GM12878 (cell line): ENCODE data around the gene SELENOT. TPM values are rescaled to one million over a fixed set of nuclear protein-coding genes. Genes with fewer than 3 reads are reported as not detected.

Experiments used
- ATF7 ChIP-seq: fragments of 450-650 bp; IDR thresholded peaks from 2 replicates; pipeline ENCODE4 v1.6.1; 2016; ENCODE audit warnings: low read depth, mild to moderate bottlenecking
- BHLHE40 ChIP-seq, 2 experiments: fragments of 450-650 bp in 1 of 2; IDR thresholded peaks; 2 replicates each; pipeline ENCODE4 v1.6.1; 2011 to 2017; ENCODE audit warnings: low read depth in 2 of 2, borderline replicate concordance in 1 of 2, improper control_type of control experiment in 1 of 2, low read length in 1 of 2, mild to moderate bottlenecking in 1 of 2
- CBX5 ChIP-seq: sonication (generic); IDR thresholded peaks from 2 replicates; pipeline ENCODE4 v1.6.1; 2016; ENCODE audit warnings: low read depth, moderate library complexity, mild to moderate bottlenecking, inconsistent platforms
- CREB1 ChIP-seq: IDR thresholded peaks from 2 replicates; pipeline ENCODE4 v1.6.1; 2012; ENCODE audit warnings: low read depth, mild to moderate bottlenecking, inconsistent platforms
- CTCF ChIP-seq, 3 experiments: IDR thresholded peaks in 2 of 3; conservative IDR thresholded peaks in 1 of 3; 2 replicates each; pipeline ENCODE4 v1.5.1; 2011; ENCODE audit warnings: low read depth in 3 of 3, low read length in 3 of 3, mild to moderate bottlenecking in 3 of 3, control low read depth in 2 of 3, moderate library complexity in 2 of 3, inconsistent platforms in 1 of 3, mixed read lengths in 1 of 3; ENCODE audit not compliant: control insufficient read depth in 2 of 3, insufficient read depth in 1 of 3; ENCODE audit errors: extremely low read depth in 1 of 3
- EGR1 ChIP-seq, 2 experiments: IDR thresholded peaks; 1 replicate in 1 of 2; 2 replicates in 1 of 2; pipeline ENCODE4 v1.6.1; 2011 to 2012; ENCODE audit warnings: low read depth in 2 of 2, low read length in 2 of 2, borderline replicate concordance in 1 of 2, mild to moderate bottlenecking in 1 of 2, moderate library complexity in 1 of 2
- ESRRA ChIP-seq: IDR thresholded peaks from 2 replicates; pipeline ENCODE4 v1.6.1; 2012; ENCODE audit warnings: mild to moderate bottlenecking, low read length, improper control_type of control experiment
- GABPA ChIP-seq: IDR thresholded peaks from 2 replicates; pipeline ENCODE4 v1.6.1; 2014; ENCODE audit warnings: antibody characterized with exemption, low read depth, mild to moderate bottlenecking, inconsistent platforms
- IKZF1 ChIP-seq: fragments of 450-650 bp; conservative IDR thresholded peaks from 2 replicates; pipeline ENCODE4 v1.6.1; 2017; ENCODE audit warnings: antibody characterized with exemption, mild to moderate bottlenecking
- IKZF2 ChIP-seq, 2 experiments: fragments of 450-650 bp; IDR thresholded peaks; 2 replicates each; pipeline ENCODE4 v1.6.1; 2017; ENCODE audit warnings: mild to moderate bottlenecking in 2 of 2, moderate library complexity in 2 of 2
- JUND ChIP-seq: IDR thresholded peaks from 2 replicates; pipeline ENCODE4 v1.6.1; 2012; ENCODE audit warnings: low read depth, mild to moderate bottlenecking, low read length, improper control_type of control experiment, moderate library complexity
- MEF2A ChIP-seq: IDR thresholded peaks from 2 replicates; pipeline ENCODE4 v1.6.1; 2011; ENCODE audit warnings: low read depth, mild to moderate bottlenecking, low read length, moderate library complexity; ENCODE audit not compliant: insufficient read depth
- MTA2 ChIP-seq: fragments of 450-650 bp; IDR thresholded peaks from 2 replicates; pipeline ENCODE4 v1.6.1; 2016; ENCODE audit warnings: low read depth, mild to moderate bottlenecking, moderate library complexity
- PKNOX1 ChIP-seq: fragments of 450-650 bp; IDR thresholded peaks from 2 replicates; pipeline ENCODE4 v1.6.1; 2016; ENCODE audit warnings: mild to moderate bottlenecking
- POLR2A ChIP-seq: IDR thresholded peaks from 2 replicates; pipeline ENCODE4 v1.6.1; 2011; ENCODE audit warnings: low read depth, mild to moderate bottlenecking, low read length
- RCOR1 ChIP-seq: conservative IDR thresholded peaks from 2 replicates; pipeline ENCODE4 v1.6.1; 2012; ENCODE audit warnings: low read depth, low read length, improper control_type of control experiment
- SMC3 ChIP-seq: IDR thresholded peaks from 2 replicates; pipeline ENCODE4 v1.6.1; 2011; ENCODE audit warnings: low read length, improper control_type of control experiment, borderline replicate concordance
- TARDBP ChIP-seq: IDR thresholded peaks from 2 replicates; pipeline ENCODE4 v1.6.1; 2016; ENCODE audit warnings: borderline replicate concordance
- TCF7 ChIP-seq: IDR thresholded peaks from 2 replicates; pipeline ENCODE4 v1.6.1; 2014; ENCODE audit warnings: antibody characterized with exemption, borderline replicate concordance
- polyA plus RNA-seq, 11 experiments: library from polyadenylated mRNA; depleted of rRNA in 4 of 11; unstranded in 6 of 11; stranded (reverse) in 5 of 11; fragments of >200 nt; fragmentation: Nextera tagmentation in 4 of 11; fragmentation: Illumina TruSeq in 1 of 11; extraction: Ambion mirVana in 4 of 11; extraction: Trizol in 1 of 11; gene quantifications; 1 replicate in 1 of 11; 2 replicates in 10 of 11; pipeline versions ENCODE4 v1.2.1 to v1.2.3, GENCODE V29; 2011 to 2016; ENCODE audit warnings: inconsistent platforms in 2 of 11, missing spikeins in 2 of 11, low read depth in 1 of 11
- total RNA-seq, 4 experiments: library from RNA; depleted of rRNA in 3 of 4; stranded (reverse); fragments of >200 nt in 3 of 4; fragmentation: Illumina TruSeq in 1 of 4; extraction: Trizol in 1 of 4; gene quantifications; 2 replicates each; pipeline versions ENCODE4 v1.2.1 to v1.2.3, GENCODE V29; 2013 to 2021
- TF ChIP-seq, protein P1 (sequence below): fragments of 450-650 bp; IDR thresholded peaks from 2 replicates; pipeline ENCODE4 v1.6.1; 2017; ENCODE audit warnings: antibody characterized with exemption, mild to moderate bottlenecking, moderate library complexity
- TF ChIP-seq, protein P2 (sequence below): fragments of 450-650 bp; IDR thresholded peaks from 2 replicates; pipeline ENCODE4 v1.6.1; 2017; ENCODE audit warnings: mild to moderate bottlenecking
- TF ChIP-seq, protein P3 (sequence below): fragments of 450-650 bp; IDR thresholded peaks from 2 replicates; pipeline ENCODE4 v1.6.1; 2017; ENCODE audit warnings: low read depth, mild to moderate bottlenecking, moderate library complexity

Gene SELENOT
- total and polyA plus RNA-seq, 10 of the 15 experiments (the other 5 are each of a cell fraction or from before 2014, with no cell fraction given), result 89.4 to 768 (median 261) TPM

- no peak for TF ChIP-seq TARDBP
- no peak for TF ChIP-seq JUND
- TF ChIP-seq CREB1, result no peak
- TF ChIP-seq, protein P1, sequence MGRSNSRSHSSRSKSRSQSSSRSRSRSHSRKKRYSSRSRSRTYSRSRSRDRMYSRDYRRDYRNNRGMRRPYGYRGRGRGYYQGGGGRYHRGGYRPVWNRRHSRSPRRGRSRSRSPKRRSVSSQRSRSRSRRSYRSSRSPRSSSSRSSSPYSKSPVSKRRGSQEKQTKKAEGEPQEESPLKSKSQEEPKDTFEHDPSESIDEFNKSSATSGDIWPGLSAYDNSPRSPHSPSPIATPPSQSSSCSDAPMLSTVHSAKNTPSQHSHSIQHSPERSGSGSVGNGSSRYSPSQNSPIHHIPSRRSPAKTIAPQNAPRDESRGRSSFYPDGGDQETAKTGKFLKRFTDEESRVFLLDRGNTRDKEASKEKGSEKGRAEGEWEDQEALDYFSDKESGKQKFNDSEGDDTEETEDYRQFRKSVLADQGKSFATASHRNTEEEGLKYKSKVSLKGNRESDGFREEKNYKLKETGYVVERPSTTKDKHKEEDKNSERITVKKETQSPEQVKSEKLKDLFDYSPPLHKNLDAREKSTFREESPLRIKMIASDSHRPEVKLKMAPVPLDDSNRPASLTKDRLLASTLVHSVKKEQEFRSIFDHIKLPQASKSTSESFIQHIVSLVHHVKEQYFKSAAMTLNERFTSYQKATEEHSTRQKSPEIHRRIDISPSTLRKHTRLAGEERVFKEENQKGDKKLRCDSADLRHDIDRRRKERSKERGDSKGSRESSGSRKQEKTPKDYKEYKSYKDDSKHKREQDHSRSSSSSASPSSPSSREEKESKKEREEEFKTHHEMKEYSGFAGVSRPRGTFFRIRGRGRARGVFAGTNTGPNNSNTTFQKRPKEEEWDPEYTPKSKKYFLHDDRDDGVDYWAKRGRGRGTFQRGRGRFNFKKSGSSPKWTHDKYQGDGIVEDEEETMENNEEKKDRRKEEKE, result no peak
- 0 out of 2 replicates have a peak, but pooled peaks have one; percentile 19 for TF ChIP-seq IKZF1
- no peak for TF ChIP-seq EGR1 (IDR thresholded peaks at IDR 0.05; ENCODE audit: borderline replicate concordance in 1 of 2, low read depth in 2 of 2, low read length in 2 of 2)
- TF ChIP-seq, protein P2, sequence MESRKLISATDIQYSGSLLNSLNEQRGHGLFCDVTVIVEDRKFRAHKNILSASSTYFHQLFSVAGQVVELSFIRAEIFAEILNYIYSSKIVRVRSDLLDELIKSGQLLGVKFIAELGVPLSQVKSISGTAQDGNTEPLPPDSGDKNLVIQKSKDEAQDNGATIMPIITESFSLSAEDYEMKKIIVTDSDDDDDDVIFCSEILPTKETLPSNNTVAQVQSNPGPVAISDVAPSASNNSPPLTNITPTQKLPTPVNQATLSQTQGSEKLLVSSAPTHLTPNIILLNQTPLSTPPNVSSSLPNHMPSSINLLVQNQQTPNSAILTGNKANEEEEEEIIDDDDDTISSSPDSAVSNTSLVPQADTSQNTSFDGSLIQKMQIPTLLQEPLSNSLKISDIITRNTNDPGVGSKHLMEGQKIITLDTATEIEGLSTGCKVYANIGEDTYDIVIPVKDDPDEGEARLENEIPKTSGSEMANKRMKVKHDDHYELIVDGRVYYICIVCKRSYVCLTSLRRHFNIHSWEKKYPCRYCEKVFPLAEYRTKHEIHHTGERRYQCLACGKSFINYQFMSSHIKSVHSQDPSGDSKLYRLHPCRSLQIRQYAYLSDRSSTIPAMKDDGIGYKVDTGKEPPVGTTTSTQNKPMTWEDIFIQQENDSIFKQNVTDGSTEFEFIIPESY, result no peak
- no peak for TF ChIP-seq PKNOX1
- no peak for TF ChIP-seq CTCF (IDR thresholded peaks at IDR 0.05 in 2 of 3, conservative IDR thresholded peaks at IDR 0.05 in 1 of 3; ENCODE audit: control insufficient read depth in 2 of 3, extremely low read depth in 1 of 3, insufficient read depth in 1 of 3, low read depth in 3 of 3, low read length in 3 of 3)
- no peak for TF ChIP-seq ATF7
- no peak for TF ChIP-seq RCOR1
- TF ChIP-seq TCF7, result no peak
- no peak for TF ChIP-seq POLR2A
- no peak for TF ChIP-seq BHLHE40 (IDR thresholded peaks at IDR 0.05; ENCODE audit: borderline replicate concordance in 1 of 2, low read depth in 2 of 2, low read length in 1 of 2)
- TF ChIP-seq MTA2, result 0 out of 2 replicates have a peak, but pooled peaks have one; percentile 31
- TF ChIP-seq CBX5, result no peak
- no peak for TF ChIP-seq SMC3
- 0 out of 2 replicates have a peak, but pooled peaks have one; percentile 19 for TF ChIP-seq GABPA
- TF ChIP-seq MEF2A, result no peak
- TF ChIP-seq IKZF2 (IDR thresholded peaks at IDR 0.05), result 0 out of 4 replicates have a peak, but pooled peaks of 1 of the 2 experiments have one; percentile 29
- TF ChIP-seq, protein P3, sequence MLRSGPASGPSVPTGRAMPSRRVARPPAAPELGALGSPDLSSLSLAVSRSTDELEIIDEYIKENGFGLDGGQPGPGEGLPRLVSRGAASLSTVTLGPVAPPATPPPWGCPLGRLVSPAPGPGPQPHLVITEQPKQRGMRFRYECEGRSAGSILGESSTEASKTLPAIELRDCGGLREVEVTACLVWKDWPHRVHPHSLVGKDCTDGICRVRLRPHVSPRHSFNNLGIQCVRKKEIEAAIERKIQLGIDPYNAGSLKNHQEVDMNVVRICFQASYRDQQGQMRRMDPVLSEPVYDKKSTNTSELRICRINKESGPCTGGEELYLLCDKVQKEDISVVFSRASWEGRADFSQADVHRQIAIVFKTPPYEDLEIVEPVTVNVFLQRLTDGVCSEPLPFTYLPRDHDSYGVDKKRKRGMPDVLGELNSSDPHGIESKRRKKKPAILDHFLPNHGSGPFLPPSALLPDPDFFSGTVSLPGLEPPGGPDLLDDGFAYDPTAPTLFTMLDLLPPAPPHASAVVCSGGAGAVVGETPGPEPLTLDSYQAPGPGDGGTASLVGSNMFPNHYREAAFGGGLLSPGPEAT, result peak; percentile 85; the same call in 1 of the 2 replicates
- TF ChIP-seq ESRRA, result no peak
These were observed 20.1 kb upstream of the SELENOT start (continued) for GRCh38 chr3:150583028-150583427.
